HG02970 (cell line): ENCODE results near the gene HDDC2.

Experiments
- ATAC-seq: cut with Tn5 transposase; IDR thresholded peaks from one replicate; pipeline ENCODE4 v1.9.1; 2021; ENCODE audit warnings: mild to moderate bottlenecking, moderate library complexity, moderate number of reproducible peaks; ENCODE audit not compliant: unreplicated experiment, low FRiP score

The HDDC2 gene

GRCh38 chr6:125273251-125273650 lies 28.5 kb downstream of the HDDC2 start:
- ATAC-seq: no peak

- no peak for ATAC-seq
These were observed 30.1 kb downstream of the HDDC2 start for GRCh38 chr6:125271486-125272159.

- ATAC-seq: no peak
These were observed 31.4 kb downstream of the HDDC2 start for GRCh38 chr6:125270380-125270779.

DNA sequence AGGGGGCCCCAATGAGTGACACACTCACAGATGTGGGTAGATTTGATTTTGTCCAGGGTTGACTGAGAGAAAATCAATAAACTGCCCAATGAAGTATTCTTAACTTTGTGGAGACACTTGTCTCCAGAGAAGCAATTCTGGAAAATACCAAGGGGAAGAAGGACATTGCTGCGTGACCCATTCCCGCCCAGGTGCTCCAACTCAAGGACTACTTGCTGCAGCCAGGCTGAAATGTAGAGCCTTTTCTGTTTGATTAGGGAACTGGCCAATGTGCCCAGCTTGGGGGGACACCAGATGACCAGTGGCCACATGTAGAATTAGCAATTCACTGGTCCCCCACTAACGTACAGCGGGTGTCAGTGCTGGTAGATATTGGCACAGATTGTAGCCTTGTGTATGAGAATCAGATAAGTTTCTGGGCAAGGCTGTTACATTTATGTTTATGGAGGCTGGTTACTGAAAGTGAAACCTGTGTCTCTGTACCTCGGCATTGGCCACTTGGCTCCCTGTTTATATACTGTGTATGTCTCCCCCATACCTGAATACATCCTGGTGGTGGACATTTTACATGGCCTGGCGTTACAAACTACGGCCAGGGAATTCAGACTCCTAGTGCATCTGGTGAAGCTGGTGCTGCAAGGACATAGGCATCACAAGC lies 32.3 kb downstream of the HDDC2 start:
- ATAC-seq: no peak

- ATAC-seq: no peak
These were observed 33.0 kb downstream of the HDDC2 start for GRCh38 chr6:125268765-125269164.

DNA sequence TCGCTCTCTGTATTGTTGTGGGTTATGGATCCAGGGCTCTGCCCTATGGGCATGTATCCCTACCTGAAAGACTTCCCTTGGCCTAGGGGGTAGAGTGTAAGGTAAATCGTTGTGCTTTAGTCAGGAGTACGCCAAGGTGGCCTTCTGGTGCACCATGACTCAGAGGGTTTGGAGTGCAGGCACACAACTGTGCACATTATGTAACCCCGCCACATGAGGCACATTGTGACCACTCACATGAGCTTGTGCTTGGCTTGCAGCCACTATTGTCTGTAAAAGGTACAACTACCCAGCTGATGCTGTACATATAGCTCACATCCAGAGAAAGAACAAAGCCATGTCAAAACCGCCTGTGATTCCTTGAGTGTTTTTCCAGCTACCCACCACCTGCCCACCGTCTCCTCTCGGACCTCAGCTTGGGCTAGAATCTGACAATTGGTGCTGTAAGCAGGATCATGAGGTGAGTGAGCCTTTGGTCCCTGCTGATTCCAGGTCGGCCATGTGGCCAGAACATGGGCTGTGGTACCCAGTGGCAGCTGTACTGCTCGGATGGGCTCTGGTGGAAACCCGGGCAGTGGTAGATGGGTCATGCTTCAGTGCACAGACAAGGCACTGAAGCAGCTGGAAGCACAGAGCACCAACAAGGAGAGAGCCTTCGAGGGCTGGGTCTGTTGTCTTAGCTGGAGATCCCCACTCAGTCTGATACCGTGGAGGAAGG lies 33.8 kb downstream of the HDDC2 start:
- no peak for ATAC-seq

DNA sequence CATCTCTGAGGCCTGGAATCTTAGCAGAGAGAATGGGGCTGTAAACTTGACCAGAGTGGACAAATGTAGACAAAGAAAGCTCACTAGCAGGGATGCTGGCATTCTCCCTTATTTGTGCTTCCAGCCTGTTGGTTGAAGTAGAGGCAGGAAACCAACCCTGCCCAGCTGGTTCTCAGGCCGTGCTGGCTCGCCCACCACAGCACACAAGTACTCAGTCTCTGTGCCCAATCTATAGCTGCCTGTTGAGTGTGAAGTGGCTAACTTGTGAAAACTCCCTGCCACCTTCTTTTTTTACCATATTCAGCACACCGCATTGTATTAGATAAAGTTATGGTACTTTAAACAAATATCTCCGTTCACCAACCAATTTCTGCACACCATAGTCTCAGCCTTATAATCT lies 37.3 kb downstream of the HDDC2 start:
- no peak for ATAC-seq

- ATAC-seq: no peak
These were observed 39.5 kb downstream of the HDDC2 start for GRCh38 chr6:125262016-125263013.

DNA sequence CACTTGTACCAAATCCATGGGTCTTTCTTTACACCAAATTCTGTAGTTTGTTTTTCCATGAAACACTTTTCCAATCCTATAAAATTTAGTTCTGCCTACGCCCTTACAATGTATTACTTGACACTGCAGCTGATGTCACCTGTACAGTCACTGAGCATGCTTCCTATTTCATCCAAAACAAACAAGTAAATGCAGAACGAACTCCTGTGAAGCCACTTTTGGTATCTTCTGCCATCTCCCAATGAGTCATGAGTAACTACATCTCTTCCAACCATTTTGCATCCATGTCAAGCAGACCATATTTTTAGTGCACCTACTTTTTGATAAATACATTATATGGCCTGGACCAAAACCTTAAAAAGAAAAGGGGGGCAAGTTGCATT lies 42.4 kb downstream of the HDDC2 start:
- ATAC-seq: no peak

GRCh38 chr6:125258651-125259353 lies 43.0 kb downstream of the HDDC2 start:
- no peak for ATAC-seq

DNA sequence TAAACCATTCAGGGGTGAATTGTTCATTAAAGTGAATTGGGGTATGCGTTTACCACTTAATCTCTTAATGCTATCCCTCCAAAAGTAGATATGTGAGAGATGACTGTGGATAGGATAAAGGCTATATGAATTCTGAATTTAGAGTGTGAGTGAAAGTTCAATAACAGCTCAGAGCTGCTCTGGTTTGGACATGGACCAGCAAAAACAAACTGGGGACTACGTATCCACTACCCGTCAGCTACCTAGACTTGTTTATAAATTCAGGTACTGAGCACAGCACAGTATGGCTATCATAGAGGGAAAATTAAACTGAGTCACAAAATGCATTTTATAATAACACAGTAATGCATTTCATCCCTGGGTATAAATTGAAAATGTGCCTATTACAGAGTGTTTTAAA lies 44.4 kb downstream of the HDDC2 start:
- ATAC-seq: no peak

DNA sequence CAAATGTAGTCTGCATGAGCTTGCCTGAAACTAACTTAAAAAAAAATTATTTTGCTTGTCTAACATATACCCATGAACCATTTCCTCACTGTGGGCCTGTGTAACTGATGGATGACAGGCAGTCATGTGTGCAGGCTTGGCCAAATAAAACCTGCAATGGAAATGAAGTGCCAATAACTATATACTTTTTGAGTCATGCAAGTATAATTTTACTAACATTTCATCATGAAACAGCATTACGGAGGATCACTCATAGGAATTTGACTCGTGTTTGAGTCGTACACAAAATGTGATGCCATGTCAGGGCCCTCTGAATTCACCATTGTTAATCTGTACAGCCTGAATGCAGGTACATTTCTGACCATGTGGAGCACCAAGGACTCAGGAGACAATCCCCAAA lies 46.6 kb downstream of the HDDC2 start:
- no peak for ATAC-seq

- no peak for ATAC-seq
These were observed 47.4 kb downstream of the HDDC2 start for GRCh38 chr6:125254321-125254720.

DNA sequence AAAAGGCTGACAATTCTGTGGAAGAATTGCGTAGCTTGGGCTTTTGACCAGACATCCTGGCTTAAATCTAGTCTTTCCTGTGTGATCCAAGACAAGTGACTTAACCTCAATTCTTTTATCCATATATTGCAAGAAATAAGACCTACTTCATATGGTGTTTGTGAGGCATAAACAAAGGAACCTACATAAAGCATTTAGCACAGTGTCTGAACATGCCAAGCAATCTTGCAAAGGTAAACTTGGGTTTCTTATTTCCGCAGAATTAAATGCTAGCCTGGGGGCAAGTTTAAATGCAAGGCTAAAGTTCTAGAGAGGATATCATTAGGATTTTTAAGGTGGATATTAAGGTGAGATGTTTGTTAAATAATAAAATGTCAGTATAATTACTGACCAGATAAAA lies 47.9 kb downstream of the HDDC2 start:
- no peak for ATAC-seq

DNA sequence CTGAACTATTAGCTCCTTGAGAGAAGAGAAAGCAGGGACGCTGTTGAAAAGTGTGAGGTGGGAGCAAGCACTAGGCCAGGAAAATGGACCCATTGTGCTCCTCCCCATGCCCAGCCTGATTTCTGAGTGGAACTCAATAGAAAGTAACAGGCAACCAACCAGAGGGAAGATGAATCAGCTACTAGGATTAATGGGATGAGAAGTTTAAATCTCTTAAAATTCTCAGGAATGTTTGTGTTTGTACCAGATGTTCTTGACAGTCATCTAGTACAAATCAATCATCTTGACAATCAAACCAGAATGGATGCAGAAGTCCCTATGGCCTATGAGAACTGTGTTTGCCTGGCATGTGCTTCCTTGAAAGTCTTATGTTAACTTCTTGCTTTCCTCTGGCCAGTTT lies 48.9 kb downstream of the HDDC2 start:
- ATAC-seq: no peak

DNA sequence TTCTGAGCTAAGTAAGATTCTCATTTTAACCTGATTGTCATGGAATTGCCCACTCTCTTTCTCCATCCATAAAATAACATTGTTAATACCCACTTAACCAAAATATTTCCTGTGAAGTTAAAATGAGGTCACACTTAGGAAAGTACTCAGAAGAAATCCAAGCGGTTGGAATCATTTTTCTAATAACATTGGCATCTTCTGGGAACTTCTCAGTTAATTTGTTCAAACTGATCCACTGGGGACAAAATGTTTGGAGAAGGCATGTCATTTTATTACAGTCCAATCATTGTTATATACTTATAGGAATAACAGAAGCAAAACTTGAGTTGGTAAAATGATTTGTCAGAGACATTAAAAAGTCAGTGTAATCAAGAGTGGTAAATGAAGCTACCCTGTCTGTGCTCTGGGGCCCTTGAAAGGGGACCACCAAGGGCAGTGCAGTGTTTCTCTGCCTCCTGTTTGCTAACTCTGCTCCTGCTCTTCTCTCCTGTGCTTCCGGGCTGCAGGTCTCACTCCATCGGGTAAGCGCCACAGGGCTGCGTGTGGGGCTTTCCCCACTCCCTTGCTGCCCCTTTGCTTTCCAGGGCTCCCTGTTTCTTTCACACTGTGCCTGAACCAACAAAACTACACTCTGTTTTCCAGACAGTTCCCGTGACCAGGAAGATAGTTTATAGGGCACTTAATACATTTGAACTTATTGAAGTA lies 50.1 kb downstream of the HDDC2 start:
- ATAC-seq: no peak

GRCh38 chr6:125250511-125250910 lies 51.3 kb downstream of the HDDC2 start:
- ATAC-seq: no peak

- no peak for ATAC-seq
These were observed 53.6 kb downstream of the HDDC2 start for GRCh38 chr6:125248136-125248535.

DNA sequence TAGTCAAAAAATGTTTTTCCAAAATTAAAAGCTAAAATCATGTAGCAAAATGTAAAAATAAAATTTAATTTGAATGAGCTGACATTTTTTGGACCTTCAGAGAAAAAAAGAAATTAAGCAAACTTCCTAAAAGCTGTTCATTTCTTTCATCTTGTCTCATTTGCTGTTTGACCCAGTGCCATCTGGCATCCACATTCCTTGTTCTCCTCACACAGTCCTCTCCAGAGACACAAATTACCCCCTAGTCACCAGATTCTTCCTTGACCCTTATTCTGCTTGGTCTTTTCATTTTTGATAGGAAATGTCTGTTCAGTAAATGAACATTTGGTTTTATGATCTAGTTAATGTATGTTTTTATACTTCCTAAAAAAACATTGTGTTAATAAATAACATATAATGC lies 55.2 kb downstream of the HDDC2 start:
- ATAC-seq: no peak
